Adrenal gland (tissue), 12 donors: ENCODE measurements around the gene FGD6. TPM values are rescaled to one million over a fixed set of nuclear protein-coding genes. Genes with fewer than 3 reads are reported as not detected.

Experiments used
- DNase-seq, 7 donors: peaks; one replicate each; pipeline ENCODE4 v3.0.0-alpha.2; 2019 to 2020
- H3K27ac ChIP-seq, 5 donors: fragments of 200-600 bp; sonication (generic) in 4 of 5; 1 replicate in 3 of 5; 2 replicates in 2 of 5; pipeline versions ENCODE4 v1.5.1 to v1.8.0; 2016 to 2020; ENCODE audit warnings: mild to moderate bottlenecking in 1 of 5
- H3K27me3 ChIP-seq: fragments of 200-600 bp; 2 replicates; pipeline ENCODE4 v1.8.0; 2021
- H3K36me3 ChIP-seq, 2 donors: fragments of 200-600 bp; replicated peaks in 1 of 2; 1 replicate in 1 of 2; 2 replicates in 1 of 2; pipeline versions ENCODE4 v1.5.1 to v1.8.0; 2018 to 2022
- H3K4me1 ChIP-seq, 2 donors: fragments of 200-600 bp; replicated peaks in 1 of 2; 1 replicate in 1 of 2; 2 replicates in 1 of 2; pipeline versions ENCODE4 v1.5.1 to v1.8.0; 2018 to 2021
- H3K4me3 ChIP-seq, 4 donors: fragments of 200-600 bp; sonication (generic) in 3 of 4; one replicate each; pipeline ENCODE4 v1.5.1; 2016 to 2018
- H3K9me3 ChIP-seq, 3 donors: fragments of 200-600 bp; sonication (generic) in 1 of 3; replicated peaks in 1 of 3; 1 replicate in 2 of 3; 2 replicates in 1 of 3; pipeline versions ENCODE4 v1.5.1 to v1.8.0; 2016 to 2021
- CTCF ChIP-seq, 6 experiments: fragments of 450-650 bp in 4 of 6; fragments of 200-600 bp in 2 of 6; sonication (generic) in 1 of 6; IDR thresholded peaks; 1 replicate in 5 of 6; 2 replicates in 1 of 6; pipeline versions ENCODE4 v1.5.1 to v1.8.0; 2016 to 2021; ENCODE audit warnings: antibody characterized with exemption in 6 of 6, mild to moderate bottlenecking in 2 of 6, moderate library complexity in 1 of 6
- POLR2A ChIP-seq, 2 donors: fragments of 450-650 bp; IDR thresholded peaks; one replicate each; pipeline ENCODE4 v1.6.1; 2017; ENCODE audit warnings: antibody characterized with exemption in 2 of 2, mild to moderate bottlenecking in 2 of 2, moderate library complexity in 1 of 2
- WGBS, 4 donors: extraction: QIAGEN DNeasy Blood & Tissue Kit in 2 of 4; methylation state at CpG; one replicate each; pipeline versions ENCODE4 v1.1.5 to v1.1.7; 2013 to 2017; 5-methylcytosine and 5-hydroxymethylcytosine counted together
- intact Hi-C, 2 donors: fragments of 100-400 bp; cut with DNase I; formaldehyde crosslinking; loops; one replicate each; pipeline versions ENCODE4 v1.14.1 to v1.15.0; 2022 to 2023
- polyA plus RNA-seq, 3 donors: library from polyadenylated mRNA; stranded (reverse); fragments of 200-250 nt in 2 of 3; fragments of 350-450 nt in 1 of 3; fragmentation: Illumina TruSeq in 1 of 3; extraction: RNeasy Lipid Tissue Mini Kit (QIAGEN cat#74804) in 1 of 3; gene quantifications; one replicate each; pipeline ENCODE4 v1.2.3, GENCODE V29; 2013 to 2014
- total RNA-seq, 9 donors: library from RNA; depleted of rRNA in 4 of 9; stranded (reverse); fragments of >200 nt in 4 of 9; fragments of 120-200 nt in 1 of 9; fragmentation: NEBNext Ultra II Directional in 1 of 9; extraction: Animal tissue kit (Norgen Biotek cat#: 25700) in 1 of 9; gene quantifications; one replicate each; pipeline versions ENCODE4 v1.1.0 to v1.2.4, GENCODE V29; 2013 to 2023
- donor health status: healthy with polysubstance abuse.
- donor health status: Bipolar disorder and iron deficiency.
- donor health status: DM: yes; HTN: yes; CAD: no.
- donor health status: DM: no; HTN: no; CAD: no.
- donor health status: DM: no; HTN: no; CAD: no.
- donor health status: DM: yes; HTN: yes; CAD: no.

The FGD6 gene
- total and polyA plus RNA-seq, 12 donors = 2.3 to 33.9 (median 18.1) TPM

DNA sequence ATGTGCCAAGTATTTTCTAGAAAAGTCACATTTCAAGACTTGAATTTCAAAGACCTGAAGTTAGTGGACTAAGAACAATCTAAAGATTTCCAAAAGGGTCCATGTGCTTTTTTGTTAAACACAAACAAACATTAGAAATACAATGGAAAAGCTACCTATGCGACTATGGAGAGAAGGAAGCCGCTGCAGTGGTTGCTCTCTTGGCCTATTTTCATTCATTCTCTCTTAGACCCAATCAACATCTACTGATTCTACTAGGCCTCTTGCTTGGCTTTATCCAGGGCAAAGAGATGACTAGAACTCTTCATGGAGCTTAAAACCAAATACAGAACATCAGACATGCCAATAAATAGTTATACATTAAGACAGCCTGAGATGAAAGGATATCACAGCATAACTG lies 9.9 kb downstream of the FGD6 start:
- WGBS, 4 donors = 89 to 92% (median 90%) methylated on average over 2 of the region's 2 CpGs
- intact Hi-C loops = no loop called here

GRCh38 chr12:95206916-95207315 lies 10.4 kb downstream of the FGD6 start:
- H3K36me3 ChIP-seq = no peaks in the 10 kb centered on the region
- peaks cover 39 to 51% of the 10 kb centered on the region in 2 donors for H3K4me1 ChIP-seq
- H3K27me3 ChIP-seq = no peaks in the 10 kb centered on the region

More for the DNA sequence above, 9.9 kb downstream of the FGD6 start:
- TF ChIP-seq CTCF (IDR thresholded peaks at IDR 0.05) (no peak), POLR2A (IDR thresholded peaks at IDR 0.05) (no peak)
- H3K4me1 ChIP-seq = peaks cover 37 to 50% of the 10 kb centered on the region in 2 donors
- no peaks in the 10 kb centered on the region for H3K27me3 ChIP-seq
- no peak overlapping the region for H3K27ac ChIP-seq
- no peaks in the 10 kb centered on the region for H3K36me3 ChIP-seq
- H3K9me3 ChIP-seq = no peaks in the 10 kb centered on the region
- no peak for DNase-seq
- H3K4me3 ChIP-seq = no peak overlapping the region

GRCh38 chr12:95205685-95206084 lies 11.6 kb downstream of the FGD6 start:
- Histone ChIP-seq H3K27me3 (no peaks in the 10 kb centered on the region), H3K4me1 (peaks cover 47 to 53% of the 10 kb centered on the region in 2 donors), H3K4me3 (no peak overlapping the region), H3K36me3 (no peaks in the 10 kb centered on the region), H3K27ac (peak overlapping the region; percentile 64 to 86 (median 85)), H3K9me3 (no peaks in the 10 kb centered on the region)
- WGBS, 4 donors = 18 to 27% (median 27%) methylated on average over 4 of the region's 4 CpGs
- intact Hi-C loops = no loop called here
- no peak for TF ChIP-seq CTCF (IDR thresholded peaks at IDR 0.05)
- peak in 1 of 2 donors; percentile 38 for TF ChIP-seq POLR2A (IDR thresholded peaks at IDR 0.05)
- DNase-seq = peak; percentile 50 to 74 (median 61)

More at GRCh38 chr12:95206916-95207315, 10.4 kb downstream of the FGD6 start:
- DNase-seq = no peak
- 93 to 96% (median 94%) methylated on average over 8 of the region's 8 CpGs for WGBS, 4 donors
- intact Hi-C loops = no loop called here
- no peak for TF ChIP-seq CTCF (IDR thresholded peaks at IDR 0.05)
- TF ChIP-seq POLR2A (IDR thresholded peaks at IDR 0.05) = no peak
- Histone ChIP-seq H3K27ac (peak overlapping the region in 3 of 5 donors; percentile 13 to 86 (median 85)), H3K4me3 (no peak overlapping the region), H3K9me3 (no peaks in the 10 kb centered on the region)

DNA sequence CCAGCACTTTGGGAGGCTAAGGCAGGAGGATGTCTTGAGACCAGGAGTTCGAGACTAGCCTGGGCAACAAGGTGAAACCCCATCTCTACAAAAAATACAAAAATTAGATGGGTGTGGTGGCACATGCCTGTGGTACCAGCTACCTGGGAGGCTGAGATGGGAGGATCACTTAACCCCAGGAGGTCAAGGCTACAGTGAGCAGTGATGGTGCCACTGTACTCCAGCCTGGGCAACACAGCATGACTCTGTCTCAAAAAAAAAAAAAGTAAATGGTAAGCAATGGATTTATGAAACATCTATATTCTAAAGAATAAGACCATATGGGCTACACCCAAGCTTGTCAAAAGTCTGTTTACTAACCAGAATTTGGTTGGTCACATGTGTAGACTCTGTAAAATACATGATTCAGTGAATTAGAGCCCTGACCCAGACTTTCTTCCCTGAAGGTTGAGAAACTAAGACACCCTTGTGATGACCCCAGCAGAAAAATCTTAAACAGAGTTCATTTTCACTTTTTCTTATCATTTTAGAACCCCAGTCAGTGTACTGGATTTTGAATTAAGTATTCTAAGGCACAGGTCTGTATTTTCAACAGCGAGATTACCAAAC lies 12.1 kb downstream of the FGD6 start:
- intact Hi-C loops = no loop called here
- H3K27ac ChIP-seq = peak overlapping the region; percentile 64 to 86 (median 85)
- no peak for DNase-seq
- TF ChIP-seq POLR2A (IDR thresholded peaks at IDR 0.05) = no peak
- TF ChIP-seq CTCF (IDR thresholded peaks at IDR 0.05) = no peak
- no peaks in the 10 kb centered on the region for H3K9me3 ChIP-seq
- no peaks in the 10 kb centered on the region for H3K36me3 ChIP-seq
- 91 to 100% (median 97%) methylated on average over 2 of the region's 2 CpGs for WGBS, 4 donors
- no peak overlapping the region for H3K4me3 ChIP-seq
- peaks cover 53 to 58% of the 10 kb centered on the region in 2 donors for H3K4me1 ChIP-seq
- no peaks in the 10 kb centered on the region for H3K27me3 ChIP-seq
